Measurements from ENCODE around the gene GIPC2.

- TF ChIP-seq CTCF (IDR thresholded peaks at IDR 0.05) (no peak), POLR2A (IDR thresholded peaks at IDR 0.05) (no peak)
Observed at GRCh38 chr1:78069784-78070183, 24.0 kb downstream of the GIPC2 start.
